Fibroblast of mammary gland (primary cell): ENCODE measurements around the gene QKI.

Experiments used
- DNase-seq: peaks from one replicate; pipeline ENCODE4 v3.0.0-alpha.2; 2010; ENCODE audit warnings: low read depth
- H3K4me3 ChIP-seq: 2 replicates; pipeline ENCODE4 v1.5.1; 2011; ENCODE audit warnings: low read depth, mild to moderate bottlenecking, low read length, moderate library complexity; ENCODE audit not compliant: control insufficient read depth
- TF ChIP-seq, protein P1 (sequence below): conservative IDR thresholded peaks from 2 replicates; pipeline ENCODE4 v1.5.1; 2011; ENCODE audit warnings: low read depth, low read length, inconsistent platforms; ENCODE audit not compliant: control insufficient read depth, insufficient read depth

Gene QKI

DNA sequence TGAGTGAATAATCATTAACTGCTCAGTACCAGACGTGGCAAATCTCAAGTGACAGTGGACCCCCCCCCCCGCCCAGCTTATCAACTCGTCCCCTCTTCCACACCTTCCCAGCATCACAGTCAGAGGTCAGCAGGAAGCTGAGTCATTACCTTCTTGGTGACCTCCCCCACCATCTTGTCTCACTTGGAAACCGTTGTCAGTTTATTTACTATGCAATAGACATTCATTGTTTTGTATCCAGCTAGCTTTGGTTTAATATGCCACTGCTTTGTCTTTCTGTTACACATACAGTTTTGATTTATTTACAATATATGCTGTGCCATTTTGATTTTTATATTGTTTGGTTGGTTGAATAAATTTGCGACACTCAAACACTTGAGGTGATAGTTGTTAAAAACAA, 158.1 kb downstream of the QKI start:
- peak; percentile 22 for DNase-seq
- TF ChIP-seq, protein P1, sequence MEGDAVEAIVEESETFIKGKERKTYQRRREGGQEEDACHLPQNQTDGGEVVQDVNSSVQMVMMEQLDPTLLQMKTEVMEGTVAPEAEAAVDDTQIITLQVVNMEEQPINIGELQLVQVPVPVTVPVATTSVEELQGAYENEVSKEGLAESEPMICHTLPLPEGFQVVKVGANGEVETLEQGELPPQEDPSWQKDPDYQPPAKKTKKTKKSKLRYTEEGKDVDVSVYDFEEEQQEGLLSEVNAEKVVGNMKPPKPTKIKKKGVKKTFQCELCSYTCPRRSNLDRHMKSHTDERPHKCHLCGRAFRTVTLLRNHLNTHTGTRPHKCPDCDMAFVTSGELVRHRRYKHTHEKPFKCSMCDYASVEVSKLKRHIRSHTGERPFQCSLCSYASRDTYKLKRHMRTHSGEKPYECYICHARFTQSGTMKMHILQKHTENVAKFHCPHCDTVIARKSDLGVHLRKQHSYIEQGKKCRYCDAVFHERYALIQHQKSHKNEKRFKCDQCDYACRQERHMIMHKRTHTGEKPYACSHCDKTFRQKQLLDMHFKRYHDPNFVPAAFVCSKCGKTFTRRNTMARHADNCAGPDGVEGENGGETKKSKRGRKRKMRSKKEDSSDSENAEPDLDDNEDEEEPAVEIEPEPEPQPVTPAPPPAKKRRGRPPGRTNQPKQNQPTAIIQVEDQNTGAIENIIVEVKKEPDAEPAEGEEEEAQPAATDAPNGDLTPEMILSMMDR: no peak
- H3K4me3 ChIP-seq: no peak overlapping the region

DNA sequence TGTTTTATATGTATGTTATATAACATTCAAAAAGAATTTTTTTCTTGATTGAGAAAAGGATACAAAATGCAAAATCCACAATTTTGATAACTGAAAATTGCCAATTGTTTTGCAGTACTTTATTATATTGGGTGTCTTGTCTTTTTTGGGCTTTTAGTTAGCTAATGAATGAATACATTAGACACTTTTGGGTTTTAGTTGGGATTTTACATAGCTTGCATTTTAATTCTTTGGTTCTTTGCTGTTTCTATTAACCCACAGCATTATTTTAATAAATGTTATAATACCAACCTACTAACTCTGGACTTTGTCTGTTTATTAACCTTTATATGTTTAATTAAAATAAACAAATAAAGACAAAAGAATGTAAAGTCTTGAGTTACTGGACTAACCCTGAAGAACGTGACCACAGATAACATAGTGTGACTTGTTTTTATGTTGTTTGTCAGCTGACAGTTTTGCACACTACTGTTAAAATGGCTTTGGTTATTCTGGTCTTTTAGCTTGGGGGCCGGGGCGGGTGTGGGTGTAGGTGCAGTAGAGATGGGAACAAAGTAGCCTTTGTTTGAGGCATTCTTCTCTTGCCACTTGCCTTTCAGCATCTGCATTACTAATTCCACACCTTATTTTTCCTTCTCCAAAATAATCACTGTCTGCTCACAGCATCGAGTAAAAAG, 159.1 kb downstream of the QKI start:
- H3K4me3 ChIP-seq: no peak overlapping the region
- TF ChIP-seq, protein P1: no peak
- no peak for DNase-seq

DNA sequence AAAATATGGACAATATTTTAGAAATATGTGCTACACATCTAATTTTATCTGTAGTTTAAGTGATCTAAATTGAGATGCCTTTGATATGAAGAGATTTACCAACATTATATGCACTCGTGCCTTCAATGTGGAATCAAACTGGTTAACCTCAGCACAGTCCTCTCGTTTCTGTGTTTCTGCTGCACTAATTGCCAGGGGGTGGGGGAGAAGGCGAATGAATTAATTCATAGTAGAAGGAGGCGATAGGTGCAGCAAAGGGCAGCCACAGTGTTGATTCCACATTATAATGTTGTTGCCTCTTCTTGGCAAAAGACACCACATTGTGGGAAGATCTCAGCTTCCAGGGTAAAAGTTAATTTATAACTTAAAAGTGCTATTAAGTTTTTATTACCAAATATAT, 161.6 kb downstream of the QKI start:
- no peak overlapping the region for H3K4me3 ChIP-seq
- TF ChIP-seq, protein P1: no peak
- DNase-seq: no peak

DNA sequence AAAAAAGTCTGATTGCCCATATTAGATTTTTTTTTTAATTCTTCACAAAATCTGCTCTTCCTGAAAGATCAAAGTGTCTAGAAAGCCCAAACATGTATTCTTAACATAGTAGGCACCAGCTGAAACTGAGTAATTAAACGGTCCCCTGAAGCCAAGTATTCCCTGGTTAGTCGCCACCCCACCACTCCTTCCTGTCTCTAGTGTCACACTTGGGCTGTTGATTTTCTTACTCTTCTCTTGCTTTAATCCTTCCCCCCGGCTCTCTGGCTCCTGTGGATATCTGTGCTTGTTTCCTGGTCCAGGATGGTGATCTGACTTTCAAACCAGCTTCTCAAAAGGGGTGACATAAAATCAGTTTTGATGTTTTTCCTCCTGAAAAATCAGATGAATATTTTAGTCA, 162.9 kb downstream of the QKI start:
- TF ChIP-seq, protein P1: no peak
- no peak for DNase-seq
- no peak overlapping the region for H3K4me3 ChIP-seq

DNA sequence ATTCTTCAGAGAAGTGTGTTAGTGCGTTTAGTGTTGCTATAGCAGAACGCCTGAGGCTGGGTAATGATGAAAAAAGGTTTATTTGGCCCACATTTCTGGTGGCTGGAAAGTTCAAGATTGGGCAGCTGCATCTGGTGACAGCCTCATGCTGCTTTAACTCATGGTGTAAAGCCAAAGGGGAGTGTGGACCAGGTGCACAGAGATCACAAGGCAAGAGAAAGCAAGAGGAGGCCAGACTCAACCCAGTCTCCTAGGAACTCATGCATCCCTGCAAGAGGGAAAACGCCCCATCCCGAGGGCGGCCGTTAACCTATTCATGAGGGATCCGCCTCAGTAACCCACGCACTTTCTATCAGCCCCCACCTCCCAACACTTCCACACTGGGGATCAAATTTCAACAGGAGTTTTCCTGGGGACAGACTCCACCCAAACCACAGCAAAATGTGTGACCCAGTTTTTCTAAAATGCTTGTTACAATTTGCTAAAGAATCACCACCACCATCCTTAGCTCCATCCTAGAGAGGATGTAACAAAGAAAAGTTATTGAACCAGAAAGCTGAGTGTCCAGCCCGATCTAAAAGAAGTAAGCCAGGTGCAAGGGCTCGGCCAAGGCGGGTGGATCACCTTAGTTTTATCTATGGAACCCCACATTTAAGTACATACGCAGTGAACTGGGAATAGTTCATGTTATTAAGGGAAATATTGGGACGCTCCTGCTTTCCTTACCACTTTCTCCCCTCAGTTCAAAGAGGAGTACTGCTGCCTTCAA, 164.8 kb downstream of the QKI start:
- no peak overlapping the region for H3K4me3 ChIP-seq
- TF ChIP-seq, protein P1: no peak
- peak; percentile 28 for DNase-seq

DNA sequence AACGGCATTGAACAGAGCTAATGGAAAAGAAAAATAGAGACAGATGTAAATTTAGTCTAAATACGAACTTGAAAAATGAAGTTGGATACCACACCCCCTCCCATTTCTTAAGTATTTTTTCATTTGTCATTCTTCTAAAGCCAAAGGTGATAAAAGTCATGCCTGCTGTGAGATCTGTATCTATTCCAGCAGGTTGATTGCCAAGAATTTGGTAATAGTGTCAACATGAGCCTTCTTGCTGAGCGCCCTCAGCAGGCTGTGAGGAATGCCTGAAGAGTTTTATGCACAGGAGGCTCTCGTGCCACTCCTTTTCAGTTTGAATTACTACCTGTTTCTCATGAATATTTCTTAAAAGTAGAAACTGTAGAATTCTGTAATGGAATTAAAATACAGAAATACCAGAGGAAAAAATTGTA, 165.4 kb downstream of the QKI start:
- H3K4me3 ChIP-seq: no peak overlapping the region
- peak; percentile 33 for DNase-seq
- TF ChIP-seq, protein P1: no peak
